Natural killer cell (primary cell): ENCODE results near the gene PRKACA. TPM values are rescaled to one million over a fixed set of nuclear protein-coding genes. Genes with fewer than 3 reads are reported as not detected.

ENCODE experiments used
- ATAC-seq, 3 donors: fragments of 150-1000 bp in 2 of 3; fragments of 200-7000 bp in 1 of 3; cut with Tn5 transposase; 1 replicate in 1 of 3; 2 replicates in 2 of 3; pipeline ENCODE4 v1.10.0; 2021; ENCODE audit warnings: mild to moderate bottlenecking in 2 of 3, moderate library complexity in 2 of 3
- DNase-seq, 2 donors: peaks; one replicate each; pipeline versions ENCODE4 v3.0.0 to v3.0.0-alpha.2; 2013 to 2021; ENCODE audit warnings: mixed read lengths in 1 of 2
- H3K27ac ChIP-seq: one replicate; pipeline ENCODE4 v1.5.1; 2013; ENCODE audit warnings: mild to moderate bottlenecking, low read length
- H3K27me3 ChIP-seq: one replicate; pipeline ENCODE4 v1.6.1; 2013; ENCODE audit warnings: low read length; ENCODE audit not compliant: control insufficient read depth, insufficient read depth
- H3K36me3 ChIP-seq: one replicate; pipeline ENCODE4 v1.6.1; 2013; ENCODE audit warnings: low read length; ENCODE audit not compliant: control insufficient read depth, insufficient read depth
- H3K4me1 ChIP-seq: one replicate; pipeline ENCODE4 v1.6.1; 2013; ENCODE audit warnings: low read length; ENCODE audit not compliant: control insufficient read depth, insufficient read depth
- H3K4me3 ChIP-seq: one replicate; pipeline ENCODE4 v1.5.1; 2013; ENCODE audit warnings: low read length
- H3K9me3 ChIP-seq: one replicate; pipeline ENCODE4 v1.6.1; 2013; ENCODE audit warnings: low read length; ENCODE audit not compliant: control insufficient read depth, insufficient read depth
- H3K27ac Mint-ChIP-seq, 2 donors: one replicate each; pipeline ENCODE4 v1.8.0; 2022; ENCODE audit warnings: mild to moderate bottlenecking in 2 of 2, mixed read lengths in 2 of 2, moderate library complexity in 1 of 2
- H3K27me3 Mint-ChIP-seq, 2 donors: one replicate each; pipeline ENCODE4 v1.8.0; 2022; ENCODE audit warnings: low read depth in 2 of 2, mixed read lengths in 2 of 2
- H3K36me3 Mint-ChIP-seq: one replicate; pipeline ENCODE4 v1.8.0; 2022; ENCODE audit warnings: mixed read lengths
- H3K4me1 Mint-ChIP-seq, 2 donors: one replicate each; pipeline ENCODE4 v1.8.0; 2022; ENCODE audit warnings: mixed read lengths in 2 of 2
- H3K4me3 Mint-ChIP-seq: one replicate; pipeline ENCODE4 v1.8.0; 2022; ENCODE audit warnings: mild to moderate bottlenecking, moderate library complexity, mixed read lengths
- H3K9me3 Mint-ChIP-seq, 2 donors: one replicate each; pipeline ENCODE4 v1.8.0; 2022; ENCODE audit warnings: mixed read lengths in 2 of 2
- WGBS: methylation state at CpG from one replicate; pipeline ENCODE4 v1.1.7; 2013; ENCODE audit warnings: missing lambda C conversion rate; ENCODE audit not compliant: insufficient coverage; 5-methylcytosine and 5-hydroxymethylcytosine counted together
- intact Hi-C: fragments of 100-400 bp; cut with micrococcal nuclease; formaldehyde crosslinking; loops from one replicate; pipeline ENCODE4 v1.14.2; 2022
- total RNA-seq, 4 donors: library from RNA; stranded (reverse); fragments of 120-200 nt in 1 of 4; gene quantifications; one replicate each; pipeline versions ENCODE4 v1.2.3 to v1.2.4, GENCODE V29; 2013 to 2022
- TF ChIP-seq, protein P1 (sequence below): fragments of 200-600 bp; IDR thresholded peaks from one replicate; pipeline ENCODE4 v1.8.0; 2022; ENCODE audit warnings: antibody characterized with exemption

The PRKACA gene
- total RNA-seq, 3 donors from 2014 or later (not counting 1 experiment from before 2014, with no cell fraction given), result 68.6 to 71.8 (median 69.3) TPM

DNA sequence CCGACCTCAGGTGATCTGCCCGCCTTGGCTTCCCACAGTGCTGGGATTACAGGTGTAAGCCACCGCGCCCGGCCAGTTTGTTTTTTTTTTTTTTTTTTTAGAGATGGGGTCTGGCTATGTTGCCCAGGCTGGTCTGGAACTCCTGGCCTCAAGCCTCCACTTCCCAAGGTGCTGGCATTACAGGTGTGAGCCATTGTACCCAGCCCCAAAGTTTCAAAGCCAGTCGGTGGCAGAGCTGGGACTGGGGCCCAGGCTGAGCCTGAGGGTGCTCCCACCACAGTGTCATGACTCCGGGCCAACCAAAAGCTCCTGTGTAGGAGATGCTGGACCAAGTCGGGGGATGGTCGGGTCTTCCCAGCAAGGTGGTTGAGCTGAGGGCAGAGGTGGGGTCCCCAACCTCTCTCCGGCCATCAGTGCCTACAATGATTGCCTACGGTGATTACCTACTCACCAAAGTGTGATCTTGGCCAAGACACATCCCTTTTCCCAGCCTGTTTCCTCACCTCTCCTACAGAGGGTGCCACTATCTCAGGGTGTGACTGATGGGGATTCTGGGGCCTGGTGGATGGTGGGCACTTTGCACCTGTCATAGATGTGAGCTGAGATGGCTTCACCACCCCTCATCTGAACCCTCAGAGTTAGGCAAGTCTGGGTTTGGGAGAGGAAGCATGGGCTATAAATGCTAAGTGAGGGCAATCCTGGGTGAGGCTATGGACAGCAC is 21.1 kb downstream of the PRKACA start:
- Histone ChIP-seq H3K4me3 (no peak overlapping the region), H3K9me3 (peaks cover 7% of the 10 kb centered on the region), H3K27me3 (no peaks in the 10 kb centered on the region), H3K36me3 (peaks cover 16% of the 10 kb centered on the region), H3K4me1 (peaks cover 9% of the 10 kb centered on the region), H3K27ac (no peak overlapping the region)
- ATAC-seq (no peak), DNase-seq (no peak)
- no peak overlapping the region for H3K27ac Mint-ChIP-seq
- no peak overlapping the region for H3K4me3 Mint-ChIP-seq
- peaks cover 8 to 9% of the 10 kb centered on the region in 2 donors for H3K4me1 Mint-ChIP-seq
- H3K36me3 Mint-ChIP-seq, result no peaks in the 10 kb centered on the region
- no peaks in the 10 kb centered on the region for H3K9me3 Mint-ChIP-seq
- TF ChIP-seq, protein P1, sequence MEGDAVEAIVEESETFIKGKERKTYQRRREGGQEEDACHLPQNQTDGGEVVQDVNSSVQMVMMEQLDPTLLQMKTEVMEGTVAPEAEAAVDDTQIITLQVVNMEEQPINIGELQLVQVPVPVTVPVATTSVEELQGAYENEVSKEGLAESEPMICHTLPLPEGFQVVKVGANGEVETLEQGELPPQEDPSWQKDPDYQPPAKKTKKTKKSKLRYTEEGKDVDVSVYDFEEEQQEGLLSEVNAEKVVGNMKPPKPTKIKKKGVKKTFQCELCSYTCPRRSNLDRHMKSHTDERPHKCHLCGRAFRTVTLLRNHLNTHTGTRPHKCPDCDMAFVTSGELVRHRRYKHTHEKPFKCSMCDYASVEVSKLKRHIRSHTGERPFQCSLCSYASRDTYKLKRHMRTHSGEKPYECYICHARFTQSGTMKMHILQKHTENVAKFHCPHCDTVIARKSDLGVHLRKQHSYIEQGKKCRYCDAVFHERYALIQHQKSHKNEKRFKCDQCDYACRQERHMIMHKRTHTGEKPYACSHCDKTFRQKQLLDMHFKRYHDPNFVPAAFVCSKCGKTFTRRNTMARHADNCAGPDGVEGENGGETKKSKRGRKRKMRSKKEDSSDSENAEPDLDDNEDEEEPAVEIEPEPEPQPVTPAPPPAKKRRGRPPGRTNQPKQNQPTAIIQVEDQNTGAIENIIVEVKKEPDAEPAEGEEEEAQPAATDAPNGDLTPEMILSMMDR, result no peak
- no peaks in the 10 kb centered on the region for H3K27me3 Mint-ChIP-seq
- 95% methylated on average over 11 of the region's 11 CpGs for WGBS
- intact Hi-C loops, result no loop called here

GRCh38 chr19:14094854-14095253 is 22.7 kb downstream of the PRKACA start:
- no peak for ATAC-seq
- Mint-ChIP-seq H3K27me3 (no peaks in the 10 kb centered on the region), H3K4me3 (peak overlapping the region; percentile 25), H3K4me1 (peaks cover 9 to 11% of the 10 kb centered on the region in 2 donors), H3K9me3 (no peaks in the 10 kb centered on the region), H3K27ac (no peak overlapping the region), H3K36me3 (no peaks in the 10 kb centered on the region)
- peaks cover 10% of the 10 kb centered on the region for H3K4me1 ChIP-seq
- H3K27me3 ChIP-seq, result no peaks in the 10 kb centered on the region
- WGBS, result 86% methylated on average over 7 of the region's 7 CpGs
- TF ChIP-seq, protein P1, result no peak
- no peak overlapping the region for H3K27ac ChIP-seq
- no peak for DNase-seq
- peaks cover 7% of the 10 kb centered on the region for H3K36me3 ChIP-seq
- peaks cover 7% of the 10 kb centered on the region for H3K9me3 ChIP-seq
- intact Hi-C loops, result loop anchor here (5.0 kb wide), 1 partner anchor 42 kb away; the partner anchor contains the start of gene ASF1B
- H3K4me3 ChIP-seq, result no peak overlapping the region

DNA sequence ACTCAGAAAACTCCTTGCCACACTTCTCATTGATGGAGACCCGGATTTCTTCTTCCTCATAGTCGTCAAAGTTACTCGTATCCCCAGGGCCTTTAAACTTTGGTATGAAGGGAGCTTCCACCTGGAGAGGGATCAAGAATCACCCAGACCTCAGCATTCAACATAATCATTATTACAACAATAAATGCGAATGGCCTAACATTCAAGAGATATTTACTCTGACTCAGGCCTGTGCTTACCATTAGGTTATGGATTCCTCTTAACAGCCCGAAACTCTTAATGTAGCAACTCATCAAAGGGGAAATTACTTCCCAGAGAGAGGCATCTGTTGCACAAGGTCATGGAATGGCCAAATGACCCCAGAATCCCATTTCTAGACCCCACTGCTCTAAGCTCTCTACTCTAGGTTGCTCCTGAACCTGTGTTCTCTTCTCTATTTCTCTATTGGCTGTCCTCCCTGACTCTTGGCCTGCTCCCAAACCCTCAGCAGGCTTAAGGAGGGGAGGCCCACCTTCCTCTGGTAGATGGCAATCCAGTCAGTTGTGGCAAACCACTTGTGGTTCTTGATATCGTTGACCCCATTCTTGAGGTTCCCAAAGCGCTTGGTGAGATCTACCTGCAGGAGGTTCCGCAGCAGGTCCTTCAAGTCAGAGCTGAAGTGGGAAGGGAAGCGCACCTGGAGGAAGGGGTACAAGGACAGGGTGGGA is 24.3 kb downstream of the PRKACA start:
- H3K4me3 ChIP-seq, result no peak overlapping the region
- H3K9me3 ChIP-seq, result peaks cover 7% of the 10 kb centered on the region
- peak overlapping the region; percentile 62 for H3K4me3 Mint-ChIP-seq
- ATAC-seq, result no peak
- peaks cover 17% of the 10 kb centered on the region for H3K4me1 ChIP-seq
- no peaks in the 10 kb centered on the region for H3K27me3 Mint-ChIP-seq
- H3K27me3 ChIP-seq, result no peaks in the 10 kb centered on the region
- no peaks in the 10 kb centered on the region for H3K36me3 Mint-ChIP-seq
- DNase-seq, result no peak
- H3K27ac Mint-ChIP-seq, result peak overlapping the region in 1 of 2 donors; percentile 6
- peaks cover 12% of the 10 kb centered on the region for H3K36me3 ChIP-seq
- H3K27ac ChIP-seq, result no peak overlapping the region
- WGBS, result 78% methylated on average over 7 of the region's 9 CpGs
- no peaks in the 10 kb centered on the region for H3K9me3 Mint-ChIP-seq
- intact Hi-C loops, result loop anchor here (5.0 kb wide), 1 partner anchor 44 kb away; the partner anchor contains the start of gene ASF1B
- peaks cover 14 to 15% of the 10 kb centered on the region in 2 donors for H3K4me1 Mint-ChIP-seq
- TF ChIP-seq, protein P1, result no peak
